C4-2B (cell line): ENCODE results near the gene SLC4A1.

Experiments
- ZFX ChIP-seq: fragments of 450-650 bp; IDR thresholded peaks from 2 replicates; pipeline ENCODE4 v1.6.1; 2017
- TF ChIP-seq, protein P1 (sequence below): fragments of 450-650 bp; conservative IDR thresholded peaks from 2 replicates; pipeline ENCODE4 v1.5.1; 2017; ENCODE audit warnings: mild to moderate bottlenecking

DNA sequence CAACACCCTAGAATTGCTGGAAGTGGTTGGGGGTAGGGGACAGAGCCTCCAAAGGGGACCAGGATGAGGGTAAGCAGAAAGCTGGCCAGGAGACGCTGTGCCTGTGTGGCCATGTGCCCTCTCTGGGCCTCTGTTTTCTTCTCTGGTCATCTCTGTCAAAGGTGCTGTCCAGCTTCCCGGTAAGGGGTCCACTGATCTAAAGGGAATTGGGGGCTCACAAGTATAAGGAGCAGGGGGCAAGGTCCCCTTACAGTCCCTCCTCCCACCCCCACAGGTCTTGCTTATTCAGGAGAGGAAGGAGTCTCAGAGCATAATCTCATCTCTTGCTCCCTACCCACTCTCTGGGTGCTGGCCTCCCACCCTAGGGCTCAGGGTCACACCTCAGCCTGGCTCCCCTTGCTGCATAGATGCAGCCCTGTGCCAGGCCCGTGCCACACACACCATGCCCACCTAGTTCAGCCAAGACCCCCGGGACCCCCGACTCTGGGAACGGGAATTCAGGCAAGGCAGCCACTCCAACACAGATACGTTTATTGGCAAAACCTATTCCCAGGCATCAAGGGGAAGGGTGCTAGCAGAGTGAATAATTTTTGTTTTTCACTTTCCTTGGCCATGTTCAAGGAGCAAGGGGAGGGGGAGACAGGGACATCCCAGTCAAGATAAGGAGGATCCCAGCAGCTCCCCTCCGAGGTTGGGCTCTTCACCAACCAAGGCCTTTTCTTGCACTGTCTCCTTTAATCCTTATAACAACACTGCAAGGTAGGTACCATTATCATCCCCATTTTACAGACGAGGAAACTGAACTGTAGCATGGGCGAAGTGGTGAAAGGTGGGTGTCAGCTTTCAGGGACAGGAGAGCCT is 19.8 kb downstream of the SLC4A1 start:
- TF ChIP-seq, protein P1, sequence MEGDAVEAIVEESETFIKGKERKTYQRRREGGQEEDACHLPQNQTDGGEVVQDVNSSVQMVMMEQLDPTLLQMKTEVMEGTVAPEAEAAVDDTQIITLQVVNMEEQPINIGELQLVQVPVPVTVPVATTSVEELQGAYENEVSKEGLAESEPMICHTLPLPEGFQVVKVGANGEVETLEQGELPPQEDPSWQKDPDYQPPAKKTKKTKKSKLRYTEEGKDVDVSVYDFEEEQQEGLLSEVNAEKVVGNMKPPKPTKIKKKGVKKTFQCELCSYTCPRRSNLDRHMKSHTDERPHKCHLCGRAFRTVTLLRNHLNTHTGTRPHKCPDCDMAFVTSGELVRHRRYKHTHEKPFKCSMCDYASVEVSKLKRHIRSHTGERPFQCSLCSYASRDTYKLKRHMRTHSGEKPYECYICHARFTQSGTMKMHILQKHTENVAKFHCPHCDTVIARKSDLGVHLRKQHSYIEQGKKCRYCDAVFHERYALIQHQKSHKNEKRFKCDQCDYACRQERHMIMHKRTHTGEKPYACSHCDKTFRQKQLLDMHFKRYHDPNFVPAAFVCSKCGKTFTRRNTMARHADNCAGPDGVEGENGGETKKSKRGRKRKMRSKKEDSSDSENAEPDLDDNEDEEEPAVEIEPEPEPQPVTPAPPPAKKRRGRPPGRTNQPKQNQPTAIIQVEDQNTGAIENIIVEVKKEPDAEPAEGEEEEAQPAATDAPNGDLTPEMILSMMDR, result no peak
- TF ChIP-seq ZFX, result no peak
